Activated T-cell treated with anti-CD3 and anti-CD28 coated beads for 48 hours (primary cell): ENCODE results near the gene TOM1L2.
A peak's percentile ranks its signal among the peaks of the same experiment; 100 is the strongest.
"Not testable (repeated sequence)": the region's sequence is repeated elsewhere in the genome, so short reads cannot be mapped to it uniquely, and the experiment has no call there.

Source experiments
- DNase-seq: peaks from one replicate; pipeline ENCODE4 v3.0.0-alpha.2; 2020; ENCODE audit warnings: low read depth

TOM1L2 gene

GRCh38 chr17:17924131-17924856, 47.9 kb downstream of the TOM1L2 start:
- DNase-seq: no peak

GRCh38 chr17:17922070-17922614, 50.1 kb downstream of the TOM1L2 start:
- no peak for DNase-seq

DNA sequence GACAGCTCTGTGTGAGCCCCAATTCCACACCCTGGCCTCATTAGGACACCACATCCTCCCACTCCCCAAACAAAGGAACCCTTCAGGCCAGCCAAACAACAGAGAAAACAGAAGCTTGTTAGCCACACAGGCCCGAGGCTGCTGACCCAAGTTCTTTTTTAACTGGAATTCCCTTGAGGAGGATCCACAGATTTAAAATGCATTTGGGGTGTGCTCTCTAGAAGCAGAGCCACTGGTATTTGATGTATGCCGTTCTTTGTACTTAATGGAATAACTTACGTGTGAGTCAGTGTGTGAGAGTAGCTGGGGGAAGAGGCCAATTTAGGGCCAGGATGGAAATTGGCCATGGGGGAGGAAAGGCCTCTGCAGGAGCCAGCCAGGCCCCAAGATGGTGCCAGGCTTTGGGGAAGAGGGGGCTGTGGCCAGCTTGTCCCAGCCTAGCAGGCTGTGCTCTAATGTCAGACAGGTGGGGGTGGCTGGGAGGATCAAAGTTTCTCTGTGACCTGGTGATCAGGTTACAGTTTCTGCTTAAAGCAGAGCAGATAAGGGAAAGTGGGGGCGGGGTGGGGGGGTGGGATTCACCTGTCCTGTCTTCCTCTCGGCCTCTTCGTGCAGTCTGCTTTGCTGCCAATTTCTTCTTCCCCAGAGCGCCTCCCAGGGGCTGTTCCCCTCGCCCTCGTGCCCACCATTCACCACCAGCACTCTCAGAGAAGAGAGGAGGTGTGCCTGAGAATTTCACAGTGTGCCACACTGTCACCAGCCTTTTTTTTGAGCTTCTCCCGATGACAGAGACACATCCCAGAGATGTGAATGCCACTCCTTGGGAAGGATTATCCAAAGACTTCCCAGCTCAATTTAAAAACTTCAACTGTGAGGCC, 50.8 kb downstream of the TOM1L2 start:
- DNase-seq: no peak

DNA sequence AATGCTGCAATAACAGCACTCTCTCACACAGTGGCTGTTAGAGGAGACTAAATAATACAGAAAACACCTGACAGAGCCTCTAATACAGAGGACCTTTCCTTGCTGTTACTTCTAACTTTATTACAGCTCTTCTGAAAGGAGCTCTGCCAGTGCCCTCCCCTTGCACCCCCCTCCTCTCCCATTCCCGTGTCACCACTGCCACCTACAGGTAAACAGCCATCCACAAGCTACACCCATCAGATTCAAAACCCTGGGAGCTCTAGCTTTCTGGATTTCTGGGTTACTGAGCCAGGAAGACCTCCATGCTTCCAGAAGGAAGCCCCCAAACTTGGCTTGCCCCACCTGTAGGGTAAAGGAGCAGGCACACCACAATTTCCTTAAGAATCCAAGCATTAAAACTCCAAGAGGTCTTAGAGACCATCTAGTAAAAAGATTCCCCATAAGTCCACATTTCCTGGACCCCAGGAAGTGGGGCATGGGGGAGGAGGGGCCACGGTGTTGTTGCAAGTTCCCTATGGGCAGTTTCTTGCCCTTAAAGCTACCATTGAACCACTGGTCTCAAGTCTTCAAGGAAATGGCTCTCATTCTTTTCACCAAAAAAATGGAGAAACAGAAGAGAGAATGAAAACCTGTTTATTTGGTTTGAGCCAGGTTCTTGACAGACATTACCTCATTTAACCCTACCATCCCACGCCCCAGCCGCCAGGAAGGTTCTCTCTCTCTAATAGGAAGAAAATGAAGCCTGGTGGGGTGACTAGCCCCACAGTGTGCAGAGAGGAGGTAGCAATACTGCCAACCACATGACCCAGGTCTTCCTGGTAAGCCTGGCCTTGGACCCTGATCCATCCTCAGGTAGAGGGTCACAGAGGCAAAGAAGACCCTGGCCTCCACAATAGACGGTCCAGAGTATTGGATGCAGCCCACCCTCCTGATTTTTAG, 52.8 kb downstream of the TOM1L2 start:
- DNase-seq: peak; percentile 43

DNA sequence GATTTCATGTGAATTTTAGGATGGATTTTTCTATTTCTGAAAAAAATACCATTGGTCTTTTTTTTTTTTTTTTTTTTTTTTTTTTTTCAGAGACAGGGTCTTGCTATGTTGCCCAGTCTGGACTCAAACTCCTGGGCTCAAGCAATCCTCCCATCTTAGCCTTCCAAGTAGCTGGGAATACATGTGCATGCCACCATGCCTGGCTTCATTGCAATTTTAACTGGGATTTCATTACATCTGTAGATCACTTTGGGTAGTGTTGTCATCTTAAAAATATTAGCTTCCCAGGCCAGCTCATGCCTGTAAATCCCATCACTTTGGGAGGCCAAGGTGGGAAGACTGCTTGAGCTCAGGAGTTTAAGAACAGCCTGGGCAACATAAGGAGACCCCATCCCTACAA, 54.8 kb downstream of the TOM1L2 start:
- DNase-seq: no peak

GRCh38 chr17:17915183-17915582, 57.0 kb downstream of the TOM1L2 start:
- DNase-seq: no peak

DNA sequence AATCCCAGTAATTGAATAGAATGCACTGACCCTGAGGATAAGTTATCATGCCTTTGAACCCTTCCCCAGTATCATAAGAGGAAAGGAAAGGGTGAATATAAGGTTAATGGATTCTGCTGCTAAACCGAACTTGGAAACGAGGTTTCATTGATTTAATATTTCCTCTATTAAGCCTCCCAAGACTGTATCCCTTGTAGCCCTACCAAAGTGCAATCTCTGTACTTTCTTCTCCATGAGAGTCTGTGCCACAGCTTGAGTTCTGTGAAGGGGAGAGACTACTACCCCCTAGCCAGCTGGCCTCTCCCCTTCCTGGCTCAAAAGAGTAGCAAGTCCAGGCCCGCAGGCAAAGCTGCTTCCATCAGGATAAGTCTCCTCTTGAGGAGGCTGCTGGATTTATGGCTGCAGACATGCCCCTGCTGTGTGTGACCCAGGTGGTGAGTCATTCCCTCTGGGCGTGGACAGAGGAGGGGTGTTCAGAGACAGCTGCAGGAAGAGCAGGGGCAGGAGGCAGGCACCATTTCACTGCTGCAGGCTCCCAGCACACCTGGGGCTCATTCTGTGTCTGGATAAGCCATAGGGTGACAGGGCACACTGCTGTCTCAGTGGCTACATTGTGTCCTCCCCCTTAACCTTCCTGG, 58.4 kb downstream of the TOM1L2 start:
- DNase-seq: no peak

- DNase-seq: not testable (repeated sequence)
These were observed 59.9 kb downstream of the TOM1L2 start for GRCh38 chr17:17912336-17912735.

GRCh38 chr17:17911001-17911613, 61.1 kb downstream of the TOM1L2 start:
- no peak for DNase-seq

DNA sequence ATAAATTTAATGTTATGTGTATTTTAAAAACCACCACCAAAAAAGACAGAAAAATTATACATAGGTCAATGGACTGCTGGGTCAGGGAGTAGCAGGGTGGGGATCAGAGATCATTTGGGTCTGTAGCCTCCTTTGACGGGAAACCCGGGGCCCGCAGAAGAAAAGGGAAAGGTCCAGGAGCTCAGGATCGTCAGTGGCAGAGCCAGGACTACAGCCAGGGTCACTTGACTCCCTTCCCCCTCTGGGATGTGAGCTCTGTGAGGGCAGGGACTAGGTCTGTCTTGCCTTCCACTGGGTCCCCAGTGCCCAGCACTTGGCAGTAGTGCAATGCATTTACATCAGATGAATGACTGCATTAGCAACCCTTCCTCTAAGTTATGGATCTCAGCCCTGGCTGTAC, 62.1 kb downstream of the TOM1L2 start:
- no peak for DNase-seq

DNA sequence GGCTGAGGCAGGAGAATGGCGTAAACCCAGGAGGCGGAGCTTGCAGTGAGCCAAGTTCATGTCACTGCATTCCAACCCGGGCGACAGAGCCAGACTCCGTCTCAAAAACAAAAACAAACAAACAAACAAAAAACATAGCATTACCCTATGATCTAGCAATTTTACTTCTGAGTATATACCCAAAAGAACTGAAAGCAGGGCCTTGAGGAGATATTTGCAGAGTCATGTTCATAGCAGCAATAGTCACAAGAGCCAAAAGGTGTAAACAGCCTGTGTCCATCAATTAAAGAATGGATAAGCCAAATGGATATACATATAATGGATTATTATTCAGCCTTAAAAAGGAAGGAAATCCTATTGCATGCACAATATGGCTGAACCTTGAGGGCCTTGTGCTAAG, 63.1 kb downstream of the TOM1L2 start:
- DNase-seq: no peak

- no peak for DNase-seq
These were observed 64.7 kb downstream of the TOM1L2 start for GRCh38 chr17:17907469-17907868.

GRCh38 chr17:17906418-17907215, 65.6 kb downstream of the TOM1L2 start:
- DNase-seq: no peak

GRCh38 chr17:17905036-17905320, 67.2 kb downstream of the TOM1L2 start:
- no peak for DNase-seq

DNA sequence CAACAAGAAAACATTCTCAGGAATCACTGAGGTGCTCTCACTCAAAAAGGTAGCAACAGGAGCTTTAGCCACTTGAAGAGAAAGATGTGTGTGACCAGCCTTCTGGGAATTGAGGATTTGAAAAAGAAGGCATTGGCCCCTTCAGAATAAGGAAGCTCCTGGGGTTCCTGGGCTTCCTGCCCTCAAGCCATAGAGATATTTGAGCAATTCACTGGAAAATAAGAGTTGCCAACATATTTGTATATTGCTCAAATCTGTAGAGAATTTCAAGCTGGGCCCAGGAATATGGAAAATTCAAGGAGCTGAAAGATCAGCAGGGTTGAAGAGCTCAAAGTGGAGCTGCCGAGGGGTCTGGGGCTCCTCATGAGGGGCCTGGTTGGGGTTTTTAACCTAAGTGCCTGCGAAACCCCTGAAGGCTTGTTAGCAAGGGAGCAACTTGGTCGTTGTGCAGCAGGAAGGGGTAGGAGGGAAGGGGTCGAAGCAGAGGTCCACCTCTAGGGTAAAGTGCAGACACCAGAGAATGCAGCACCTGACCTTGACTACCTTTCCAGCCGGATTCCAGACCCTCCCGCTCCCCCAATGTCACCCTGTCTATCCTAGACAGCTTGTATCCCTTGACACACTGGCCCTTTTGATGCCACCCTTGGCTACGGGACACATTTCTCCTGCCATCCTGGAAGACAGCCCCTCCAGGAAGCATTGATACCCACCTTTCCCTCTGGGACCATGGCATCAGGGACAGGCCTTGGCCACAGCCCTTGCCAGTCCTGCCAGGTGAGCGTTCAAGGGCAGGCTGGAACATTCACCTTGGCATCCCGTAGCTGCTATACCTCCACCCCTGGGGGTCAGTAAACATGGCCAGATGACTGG, 67.8 kb downstream of the TOM1L2 start:
- DNase-seq: no peak

- no peak for DNase-seq
These were observed 69.3 kb downstream of the TOM1L2 start for GRCh38 chr17:17902877-17903276.

DNA sequence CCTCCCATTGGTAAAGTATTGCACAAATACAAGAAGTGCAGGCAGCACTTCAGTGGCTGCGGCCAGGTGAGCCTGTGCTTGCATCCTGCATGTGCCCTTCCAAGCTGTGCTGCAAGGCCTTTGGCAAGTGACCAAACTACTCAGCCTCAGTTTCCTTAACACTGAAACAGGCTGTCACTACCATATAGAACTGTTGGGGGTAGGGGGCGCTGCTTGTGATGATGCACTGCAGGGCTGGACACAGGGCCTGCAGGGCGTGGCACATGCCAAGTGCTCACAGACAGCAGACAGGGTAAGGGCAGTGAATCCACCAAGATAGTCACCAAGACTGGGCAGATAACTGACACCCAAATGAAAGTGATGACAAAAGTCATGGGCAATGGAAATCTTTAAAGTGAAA, 69.8 kb downstream of the TOM1L2 start:
- DNase-seq: no peak

- DNase-seq: no peak
These were observed 71.3 kb downstream of the TOM1L2 start for GRCh38 chr17:17900615-17901520.
